GM12891 (cell line): Measurements from ENCODE around the gene ADORA2B.

Experiments
- PAX5 ChIP-seq: IDR thresholded peaks from 2 replicates; pipeline ENCODE4 v1.6.1; 2011; ENCODE audit warnings: low read length, moderate library complexity, mild to moderate bottlenecking; ENCODE audit not compliant: insufficient read depth, severe bottlenecking
- POLR2A ChIP-seq: IDR thresholded peaks from 2 replicates; pipeline ENCODE4 v1.6.1; 2011; ENCODE audit warnings: low read depth, low read length, control low read depth
- POLR2AphosphoS5 ChIP-seq: IDR thresholded peaks from 2 replicates; pipeline ENCODE4 v1.6.1; 2011; ENCODE audit warnings: low read depth, low read length, control low read depth
- POU2F2 ChIP-seq: IDR thresholded peaks from 2 replicates; pipeline ENCODE4 v1.6.1; 2011; ENCODE audit warnings: low read depth, mild to moderate bottlenecking, control low read depth, low read length, moderate library complexity
- SPI1 ChIP-seq: IDR thresholded peaks from 2 replicates; pipeline ENCODE4 v1.6.1; 2011; ENCODE audit warnings: low read depth, low read length, control low read depth
- TAF1 ChIP-seq: IDR thresholded peaks from 2 replicates; pipeline ENCODE4 v1.6.1; 2011; ENCODE audit warnings: low read depth, low read length, control low read depth

DNA sequence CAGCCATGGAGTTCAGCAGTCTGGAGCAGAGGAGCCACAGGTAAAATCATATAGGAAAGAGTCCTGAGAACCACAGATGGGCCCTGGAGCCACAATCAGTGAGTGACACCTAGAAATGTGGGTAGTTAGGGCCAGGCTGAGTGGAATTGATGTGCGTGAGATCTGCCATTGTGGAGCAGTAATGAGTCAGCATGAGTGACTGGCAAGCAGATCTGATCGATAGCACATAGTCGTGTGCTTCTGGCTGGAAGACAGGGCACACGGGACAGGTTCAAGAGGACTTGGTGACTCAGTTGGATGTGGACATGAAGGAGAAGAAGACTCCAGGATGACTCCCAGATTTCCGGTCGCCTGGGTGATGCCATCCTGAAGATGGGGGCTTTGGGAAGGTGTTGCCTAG, 12.3 kb downstream of the ADORA2B start:
- TF ChIP-seq SPI1 (no peak), POLR2AphosphoS5 (no peak), POLR2A (no peak), TAF1 (no peak), PAX5 (no peak), POU2F2 (no peak)
